Activated CD4-positive, alpha-beta T cell treated with anti-CD3 and anti-CD28 coated beads, Interleukin-2, amount 10 ng/mL, durations not matched to agents 24 days and 14 days (primary cell): ENCODE data around the gene L2HGDH. TPM values are rescaled to one million over a fixed set of nuclear protein-coding genes. Genes with fewer than 3 reads are reported as not detected.

ENCODE experiments used
- DNase-seq: peaks from one replicate; pipeline ENCODE4 v3.0.0; 2022
- H3K27ac Mint-ChIP-seq: one replicate; pipeline ENCODE4 v1.8.0; 2022; ENCODE audit warnings: mild to moderate bottlenecking, mixed read lengths
- H3K27me3 Mint-ChIP-seq: one replicate; pipeline ENCODE4 v1.8.0; 2022; ENCODE audit warnings: mixed read lengths
- H3K36me3 Mint-ChIP-seq: one replicate; pipeline ENCODE4 v1.8.0; 2022; ENCODE audit warnings: low read depth, mild to moderate bottlenecking, mixed read lengths
- H3K4me1 Mint-ChIP-seq: one replicate; pipeline ENCODE4 v1.8.0; 2021; ENCODE audit warnings: mixed read lengths
- H3K4me3 Mint-ChIP-seq: one replicate; pipeline ENCODE4 v1.8.0; 2022; ENCODE audit warnings: mild to moderate bottlenecking, moderate library complexity, mixed read lengths
- H3K9me3 Mint-ChIP-seq: one replicate; pipeline ENCODE4 v1.8.0; 2021; ENCODE audit warnings: mixed read lengths
- intact Hi-C: fragments of 100-400 bp; cut with micrococcal nuclease; formaldehyde crosslinking; loops from one replicate; pipeline ENCODE4 v1.15.1; 2023
- total RNA-seq: library from RNA; stranded (reverse); gene quantifications from 2 replicates; pipeline ENCODE4 v1.2.3, GENCODE V29; 2022

The L2HGDH gene
- total RNA-seq, 1 donor from 2014 or later = 16.8 TPM

- intact Hi-C loops = no loop called here
Observed at GRCh38 chr14:50225067-50225973, 86.7 kb downstream of the L2HGDH start.

GRCh38 chr14:50222055-50222613 lies 89.9 kb downstream of the L2HGDH start:
- Mint-ChIP-seq H3K4me3 (no peak overlapping the region), H3K27me3 (no peaks in the 10 kb centered on the region), H3K9me3 (no peaks in the 10 kb centered on the region), H3K4me1 (peaks cover 26% of the 10 kb centered on the region), H3K36me3 (peaks cover 9% of the 10 kb centered on the region), H3K27ac (peak overlapping the region; percentile 21)
- no peak for DNase-seq
- intact Hi-C loops = no loop called here

More at GRCh38 chr14:50225067-50225973, 86.7 kb downstream of the L2HGDH start:
- H3K4me3 Mint-ChIP-seq = no peak overlapping the region
- DNase-seq = no peak
- H3K27ac Mint-ChIP-seq = no peak overlapping the region
- H3K27me3 Mint-ChIP-seq = no peaks in the 10 kb centered on the region
- H3K9me3 Mint-ChIP-seq = no peaks in the 10 kb centered on the region
- peaks cover 20% of the 10 kb centered on the region for H3K36me3 Mint-ChIP-seq
- H3K4me1 Mint-ChIP-seq = peaks cover 38% of the 10 kb centered on the region

- no peak for DNase-seq
- H3K27ac Mint-ChIP-seq = no peak overlapping the region
- H3K9me3 Mint-ChIP-seq = no peaks in the 10 kb centered on the region
- intact Hi-C loops = no loop called here
- H3K36me3 Mint-ChIP-seq = peaks cover 8% of the 10 kb centered on the region
- no peaks in the 10 kb centered on the region for H3K27me3 Mint-ChIP-seq
- H3K4me3 Mint-ChIP-seq = no peak overlapping the region
- H3K4me1 Mint-ChIP-seq = peaks cover 12% of the 10 kb centered on the region
Observed at GRCh38 chr14:50218501-50218900, 93.5 kb downstream of the L2HGDH start.

- intact Hi-C loops = no loop called here
- DNase-seq = no peak
- no peaks in the 10 kb centered on the region for H3K9me3 Mint-ChIP-seq
- peaks cover 6% of the 10 kb centered on the region for H3K4me1 Mint-ChIP-seq
- H3K27ac Mint-ChIP-seq = no peak overlapping the region
- H3K36me3 Mint-ChIP-seq = no peaks in the 10 kb centered on the region
- H3K4me3 Mint-ChIP-seq = no peak overlapping the region
- no peaks in the 10 kb centered on the region for H3K27me3 Mint-ChIP-seq
Observed at GRCh38 chr14:50215416-50215815, 96.6 kb downstream of the L2HGDH start.

- no peak overlapping the region for H3K27ac Mint-ChIP-seq
- intact Hi-C loops = no loop called here
- H3K4me3 Mint-ChIP-seq = no peak overlapping the region
- H3K4me1 Mint-ChIP-seq = peaks cover 4% of the 10 kb centered on the region
- no peaks in the 10 kb centered on the region for H3K9me3 Mint-ChIP-seq
- DNase-seq = no peak
- no peaks in the 10 kb centered on the region for H3K36me3 Mint-ChIP-seq
- no peaks in the 10 kb centered on the region for H3K27me3 Mint-ChIP-seq
Observed at GRCh38 chr14:50213795-50214194, 98.2 kb downstream of the L2HGDH start.

- peaks cover 4% of the 10 kb centered on the region for H3K4me1 Mint-ChIP-seq
Observed at GRCh38 chr14:50212726-50213125, 99.3 kb downstream of the L2HGDH start.

GRCh38 chr14:50210074-50210473 lies 102.0 kb downstream of the L2HGDH start:
- H3K27ac Mint-ChIP-seq = no peak overlapping the region
- peaks cover 4% of the 10 kb centered on the region for H3K4me1 Mint-ChIP-seq
- no peaks in the 10 kb centered on the region for H3K36me3 Mint-ChIP-seq
- H3K4me3 Mint-ChIP-seq = no peak overlapping the region
- no peaks in the 10 kb centered on the region for H3K9me3 Mint-ChIP-seq
- intact Hi-C loops = no loop called here
- H3K27me3 Mint-ChIP-seq = no peaks in the 10 kb centered on the region
- DNase-seq = no peak

More at GRCh38 chr14:50212726-50213125, 99.3 kb downstream of the L2HGDH start:
- no peak for DNase-seq
- no peaks in the 10 kb centered on the region for H3K36me3 Mint-ChIP-seq
- H3K27me3 Mint-ChIP-seq = no peaks in the 10 kb centered on the region
- no peaks in the 10 kb centered on the region for H3K9me3 Mint-ChIP-seq
- intact Hi-C loops = no loop called here
- H3K27ac Mint-ChIP-seq = no peak overlapping the region
- H3K4me3 Mint-ChIP-seq = no peak overlapping the region

GRCh38 chr14:50198499-50198898 lies 113.5 kb downstream of the L2HGDH start:
- no peak overlapping the region for H3K4me3 Mint-ChIP-seq
- no peaks in the 10 kb centered on the region for H3K27me3 Mint-ChIP-seq
- no peak for DNase-seq
- peaks cover 15% of the 10 kb centered on the region for H3K36me3 Mint-ChIP-seq
- H3K9me3 Mint-ChIP-seq = no peaks in the 10 kb centered on the region
- H3K4me1 Mint-ChIP-seq = no peaks in the 10 kb centered on the region
- intact Hi-C loops = no loop called here
- no peak overlapping the region for H3K27ac Mint-ChIP-seq

GRCh38 chr14:50191499-50191898 lies 120.5 kb downstream of the L2HGDH start:
- H3K27ac Mint-ChIP-seq = no peak overlapping the region
- H3K4me1 Mint-ChIP-seq = no peaks in the 10 kb centered on the region
- DNase-seq = no peak
- H3K27me3 Mint-ChIP-seq = no peaks in the 10 kb centered on the region
- intact Hi-C loops = no loop called here
- peaks cover 7% of the 10 kb centered on the region for H3K36me3 Mint-ChIP-seq
- no peak overlapping the region for H3K4me3 Mint-ChIP-seq
- H3K9me3 Mint-ChIP-seq = no peaks in the 10 kb centered on the region

Other genes starting within 250 kb of the L2HGDH start
- 13.9 and 14.3 TPM in 2 replicates for gene VCPKMT, start 195.7 kb downstream of the L2HGDH start, total RNA-seq
- 17.7 and 17.8 TPM in 2 replicates for gene SOS2, start 80.7 kb downstream of the L2HGDH start, total RNA-seq
- gene DMAC2L, start 95 bp upstream of the L2HGDH start, total RNA-seq = 16.3 and 18.8 TPM in 2 replicates
- gene CDKL1, start 84.7 kb upstream of the L2HGDH start, total RNA-seq = 4.8 and 5.7 TPM in 2 replicates
- 24.3 and 24.6 TPM in 2 replicates for gene MAP4K5, start 220.3 kb upstream of the L2HGDH start, total RNA-seq
- gene ATL1, start 247.9 kb upstream of the L2HGDH start, total RNA-seq = 0.75 and 1.0 TPM in 2 replicates